ENCODE data around the gene ADGRD1. TPM values are rescaled to one million over a fixed set of nuclear protein-coding genes. Genes with fewer than 3 reads are reported as not detected.

Gene ADGRD1
- total RNA-seq, 6 experiments from 2014 or later = not detected

DNA sequence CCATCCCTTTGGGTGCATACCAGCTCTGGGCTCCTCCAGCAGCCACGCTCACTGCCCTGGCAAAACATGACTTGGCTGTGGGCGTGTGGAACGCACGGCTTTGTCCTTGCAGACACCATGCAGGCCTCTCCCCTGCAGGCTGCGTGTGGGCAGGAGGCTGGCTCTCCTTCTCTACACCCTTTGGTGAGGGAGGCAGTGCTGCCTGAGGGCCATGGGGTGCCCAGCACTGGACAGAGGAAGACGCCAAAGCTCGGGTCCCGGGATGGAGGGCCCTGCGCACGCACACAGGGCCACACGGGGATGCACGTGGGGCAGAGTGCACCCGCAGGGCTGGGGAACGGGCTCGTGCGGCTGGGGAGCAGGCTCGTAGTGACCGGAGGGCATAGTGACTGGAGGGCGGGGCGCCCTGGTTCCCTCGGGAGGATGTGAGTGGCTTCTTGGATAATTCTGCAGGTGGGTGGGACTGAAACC is 89.7 kb downstream of the ADGRD1 start:
- Mint-ChIP-seq H3K4me3 (no peak overlapping the region), H3K27ac (no peak overlapping the region), H3K4me1 (ENCODE audit: low read depth) (no peaks in the 10 kb centered on the region), H3K27me3 (ENCODE audit: insufficient read depth) (no peaks in the 10 kb centered on the region; the same call in 1 of the 2 replicates), H3K36me3 (ENCODE audit: low read depth) (peaks cover 8% of the 10 kb centered on the region; the same call in 1 of the 2 replicates), H3K9me3 (peaks cover 32% of the 10 kb centered on the region)
- TF ChIP-seq, protein P1, sequence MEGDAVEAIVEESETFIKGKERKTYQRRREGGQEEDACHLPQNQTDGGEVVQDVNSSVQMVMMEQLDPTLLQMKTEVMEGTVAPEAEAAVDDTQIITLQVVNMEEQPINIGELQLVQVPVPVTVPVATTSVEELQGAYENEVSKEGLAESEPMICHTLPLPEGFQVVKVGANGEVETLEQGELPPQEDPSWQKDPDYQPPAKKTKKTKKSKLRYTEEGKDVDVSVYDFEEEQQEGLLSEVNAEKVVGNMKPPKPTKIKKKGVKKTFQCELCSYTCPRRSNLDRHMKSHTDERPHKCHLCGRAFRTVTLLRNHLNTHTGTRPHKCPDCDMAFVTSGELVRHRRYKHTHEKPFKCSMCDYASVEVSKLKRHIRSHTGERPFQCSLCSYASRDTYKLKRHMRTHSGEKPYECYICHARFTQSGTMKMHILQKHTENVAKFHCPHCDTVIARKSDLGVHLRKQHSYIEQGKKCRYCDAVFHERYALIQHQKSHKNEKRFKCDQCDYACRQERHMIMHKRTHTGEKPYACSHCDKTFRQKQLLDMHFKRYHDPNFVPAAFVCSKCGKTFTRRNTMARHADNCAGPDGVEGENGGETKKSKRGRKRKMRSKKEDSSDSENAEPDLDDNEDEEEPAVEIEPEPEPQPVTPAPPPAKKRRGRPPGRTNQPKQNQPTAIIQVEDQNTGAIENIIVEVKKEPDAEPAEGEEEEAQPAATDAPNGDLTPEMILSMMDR (IDR thresholded peaks at IDR 0.05) = no peak
- no peak for DNase-seq

DNA sequence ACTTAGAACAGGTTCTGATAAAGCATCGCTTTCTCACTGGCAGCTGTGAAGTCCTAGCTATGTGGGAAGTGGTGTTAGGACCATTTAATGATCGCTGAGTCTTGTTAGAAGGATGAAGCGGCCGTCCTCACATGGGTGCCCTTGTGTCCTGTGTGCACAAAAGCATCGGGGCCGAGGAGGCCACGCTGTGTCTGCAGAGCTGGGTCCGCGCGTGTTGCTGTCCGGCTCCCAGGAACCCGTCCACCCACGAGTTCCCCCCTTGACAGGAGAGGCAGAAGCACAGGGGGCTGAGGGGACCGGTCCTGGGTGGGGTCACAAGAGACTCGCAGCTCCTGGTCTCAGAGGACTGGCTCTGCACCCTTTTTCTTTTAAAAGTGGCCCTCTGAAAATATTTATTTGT is 90.4 kb downstream of the ADGRD1 start:
- no peak for DNase-seq
- H3K4me1 Mint-ChIP-seq (ENCODE audit: low read depth) = no peaks in the 10 kb centered on the region
- H3K27ac Mint-ChIP-seq = no peak overlapping the region
- peaks cover 32% of the 10 kb centered on the region for H3K9me3 Mint-ChIP-seq
- H3K4me3 Mint-ChIP-seq = no peak overlapping the region
- H3K36me3 Mint-ChIP-seq (ENCODE audit: low read depth) = peaks cover 8% of the 10 kb centered on the region; the same call in 1 of the 2 replicates
- H3K27me3 Mint-ChIP-seq (ENCODE audit: insufficient read depth) = no peaks in the 10 kb centered on the region; the same call in 1 of the 2 replicates
- TF ChIP-seq, protein P1 (IDR thresholded peaks at IDR 0.05) = no peak

DNA sequence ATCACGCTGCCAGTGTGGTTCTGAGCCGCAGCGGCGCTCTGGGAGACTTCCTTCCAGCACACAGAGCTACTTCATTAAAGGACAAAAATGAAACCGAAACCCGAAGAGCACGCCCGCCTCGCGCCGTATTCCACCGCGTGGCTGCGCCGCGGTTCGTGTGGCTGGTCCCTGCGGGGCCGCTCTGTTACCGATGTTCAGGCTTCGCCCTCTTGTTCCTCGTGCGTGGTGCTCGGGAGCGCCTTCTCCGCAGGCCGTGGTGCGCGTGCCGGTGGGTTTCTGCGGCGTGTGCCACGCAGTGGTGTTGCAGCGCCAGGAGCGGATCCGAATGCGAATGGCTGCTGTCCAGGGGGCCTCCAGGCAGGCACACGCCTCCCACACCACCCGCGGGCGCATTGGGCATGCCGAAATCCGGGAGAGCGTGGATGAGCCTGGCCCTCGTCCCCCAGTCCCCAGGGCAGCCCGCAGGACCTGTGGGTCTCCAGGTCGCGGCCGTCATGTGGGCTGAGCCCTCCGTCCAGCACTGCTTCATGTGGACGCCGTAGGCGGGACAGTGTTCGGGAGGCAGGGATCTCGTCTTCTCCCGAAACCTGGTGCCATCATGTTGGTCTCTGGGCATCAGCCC is 91.2 kb downstream of the ADGRD1 start:
- Mint-ChIP-seq H3K27me3 (ENCODE audit: insufficient read depth) (no peaks in the 10 kb centered on the region; the same call in 1 of the 2 replicates), H3K9me3 (peaks cover 32% of the 10 kb centered on the region), H3K36me3 (ENCODE audit: low read depth) (peaks cover 8% of the 10 kb centered on the region; the same call in 1 of the 2 replicates), H3K27ac (no peak overlapping the region), H3K4me1 (ENCODE audit: low read depth) (no peaks in the 10 kb centered on the region), H3K4me3 (no peak overlapping the region)
- TF ChIP-seq, protein P1 (IDR thresholded peaks at IDR 0.05) = no peak
- no peak for DNase-seq

DNA sequence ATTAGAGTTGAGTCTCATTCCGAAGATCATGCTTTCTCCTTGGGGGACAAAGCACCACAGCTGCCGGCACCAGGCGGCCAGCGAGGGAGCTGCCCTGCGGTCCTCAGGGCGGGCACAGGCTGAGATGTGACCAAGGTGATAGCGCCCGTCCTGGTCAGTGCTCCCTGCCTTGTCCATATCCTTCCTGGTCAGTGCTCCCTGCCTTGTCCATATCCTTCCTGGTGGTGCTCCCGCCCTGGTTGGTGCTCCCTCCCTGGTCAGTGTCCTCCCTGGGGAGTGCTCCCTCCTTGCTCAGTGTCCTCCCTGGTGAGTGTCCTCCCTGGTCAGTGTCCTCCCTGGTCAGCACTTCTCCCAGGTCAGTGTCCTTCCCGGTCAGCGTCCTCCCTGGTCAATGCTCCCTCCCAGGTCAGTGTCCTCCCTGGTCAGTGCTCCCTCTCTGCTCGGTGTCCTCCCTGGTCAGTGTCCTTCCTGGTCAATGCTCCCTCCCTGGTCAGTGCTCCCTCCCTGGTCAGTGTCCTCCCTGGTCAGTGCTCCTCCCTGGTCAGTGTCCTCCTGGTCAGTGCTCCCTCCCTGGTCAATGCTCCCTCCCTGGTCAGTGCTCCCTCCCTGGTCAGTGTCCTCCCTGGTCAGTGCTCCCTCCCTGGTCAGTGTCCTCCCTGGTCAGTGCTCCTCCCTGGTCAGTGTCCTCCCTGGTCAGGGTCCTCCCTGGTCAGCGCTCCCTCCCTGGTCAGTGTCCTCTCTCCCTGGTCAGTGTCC is 92.2 kb downstream of the ADGRD1 start:
- H3K4me3 Mint-ChIP-seq = no peak overlapping the region
- no peaks in the 10 kb centered on the region; the same call in 1 of the 2 replicates for H3K27me3 Mint-ChIP-seq (ENCODE audit: insufficient read depth)
- peaks cover 8% of the 10 kb centered on the region; the same call in 1 of the 2 replicates for H3K36me3 Mint-ChIP-seq (ENCODE audit: low read depth)
- DNase-seq = no peak
- H3K27ac Mint-ChIP-seq = no peak overlapping the region
- peaks cover 40% of the 10 kb centered on the region for H3K9me3 Mint-ChIP-seq
- no peaks in the 10 kb centered on the region for H3K4me1 Mint-ChIP-seq (ENCODE audit: low read depth)
- TF ChIP-seq, protein P1 (IDR thresholded peaks at IDR 0.05) = no peak

DNA sequence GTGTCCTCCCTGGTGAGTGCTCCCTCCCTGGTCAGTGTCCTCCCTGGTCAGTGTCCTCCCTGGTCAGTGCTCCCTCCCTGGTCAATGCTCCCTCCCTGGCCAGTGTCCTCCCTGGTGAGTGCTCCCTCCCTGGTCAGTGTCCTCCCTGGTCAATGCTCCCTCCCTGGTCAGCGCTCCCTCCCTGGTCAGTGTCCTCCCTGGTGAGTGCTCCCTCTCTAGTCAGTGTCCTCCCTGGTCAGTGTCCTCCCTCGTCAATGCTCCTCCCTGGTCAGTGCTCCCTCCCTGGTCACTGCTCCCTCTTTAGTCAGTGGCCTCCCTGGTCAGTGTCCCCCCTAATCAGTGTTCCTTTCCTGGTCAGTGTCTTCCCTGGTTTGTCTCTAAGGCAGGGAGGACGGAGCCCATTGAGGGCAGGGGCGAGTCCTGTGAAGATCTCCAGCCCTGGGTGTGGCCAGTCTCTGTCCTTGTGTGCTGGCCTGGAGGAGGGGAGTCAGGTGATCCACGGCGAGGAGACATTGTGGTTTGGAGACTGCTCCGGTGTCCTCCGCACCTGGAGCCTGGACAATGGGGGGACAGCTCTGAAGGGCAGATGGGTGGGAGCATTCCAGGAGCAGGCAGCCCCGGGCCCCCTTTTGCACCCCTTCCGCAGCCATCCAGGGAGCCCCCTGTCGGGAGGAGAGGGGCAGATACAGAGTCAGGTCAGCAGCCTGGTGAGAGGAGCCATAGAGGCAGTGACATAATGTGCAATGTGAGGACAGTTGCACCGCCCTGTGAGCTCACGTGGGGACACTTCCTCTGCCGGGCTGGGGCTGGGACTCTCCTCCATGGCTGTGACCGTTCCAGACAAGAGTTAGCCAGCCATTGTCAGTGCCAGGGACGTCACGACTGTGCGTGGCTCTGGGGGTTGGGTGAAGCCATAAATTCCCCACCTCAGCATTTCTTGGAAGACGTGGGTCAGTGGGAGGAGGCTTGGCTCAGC is 93.4 kb downstream of the ADGRD1 start:
- peaks cover 46% of the 10 kb centered on the region for H3K9me3 Mint-ChIP-seq
- no peaks in the 10 kb centered on the region for H3K27me3 Mint-ChIP-seq (ENCODE audit: insufficient read depth)
- H3K4me1 Mint-ChIP-seq (ENCODE audit: low read depth) = no peaks in the 10 kb centered on the region
- H3K4me3 Mint-ChIP-seq = no peak overlapping the region
- H3K27ac Mint-ChIP-seq = no peak overlapping the region
- H3K36me3 Mint-ChIP-seq (ENCODE audit: low read depth) = peaks cover 8% of the 10 kb centered on the region; the same call in 1 of the 2 replicates
- DNase-seq = no peak
- TF ChIP-seq, protein P1 (IDR thresholded peaks at IDR 0.05) = no peak
